ENCODE data around the gene MRFAP1.

MRFAP1 gene

GRCh38 chr4:6605114-6605513 lies 35.4 kb upstream of the MRFAP1 start:
- Mint-ChIP-seq H3K36me3 (peaks cover 83 to 84% of the 10 kb centered on the region in 2 donors), H3K4me3 (no peak overlapping the region), H3K27me3 (no peaks in the 10 kb centered on the region), H3K9me3 (peaks cover 13 to 14% of the 10 kb centered on the region in 2 donors), H3K27ac (peak overlapping the region; percentile 47), H3K4me1 (peaks cover 0 to 9% of the 10 kb centered on the region in 2 donors)
- no peak for DNase-seq
- no peak for ATAC-seq (replicated peaks)

GRCh38 chr4:6605605-6606004 lies 34.9 kb upstream of the MRFAP1 start:
- Mint-ChIP-seq H3K4me1 (peaks cover 0 to 9% of the 10 kb centered on the region in 2 donors), H3K9me3 (peaks cover 13 to 14% of the 10 kb centered on the region in 2 donors), H3K36me3 (peaks cover 83 to 86% of the 10 kb centered on the region in 2 donors), H3K27me3 (no peaks in the 10 kb centered on the region), H3K27ac (no peak overlapping the region), H3K4me3 (no peak overlapping the region)
- DNase-seq (no peak), ATAC-seq (replicated peaks) (no peak)

GRCh38 chr4:6606465-6607235 lies 33.8 kb upstream of the MRFAP1 start:
- Mint-ChIP-seq H3K4me3 (no peak overlapping the region), H3K36me3 (peaks cover 82 to 87% of the 10 kb centered on the region in 2 donors), H3K27ac (no peak overlapping the region), H3K27me3 (no peaks in the 10 kb centered on the region), H3K4me1 (peaks cover 0 to 9% of the 10 kb centered on the region in 2 donors), H3K9me3 (peaks cover 13 to 14% of the 10 kb centered on the region in 2 donors)
- ATAC-seq (replicated peaks) (no peak), DNase-seq (no peak)

GRCh38 chr4:6607368-6608055 lies 33.0 kb upstream of the MRFAP1 start:
- peaks cover 80 to 83% of the 10 kb centered on the region in 2 donors for H3K36me3 Mint-ChIP-seq
- H3K4me1 Mint-ChIP-seq, result peaks cover 0 to 9% of the 10 kb centered on the region in 2 donors
- H3K4me3 Mint-ChIP-seq, result no peak overlapping the region
- no peak for DNase-seq
- no peak for ATAC-seq (replicated peaks)
- peaks cover 13 to 17% of the 10 kb centered on the region in 2 donors for H3K9me3 Mint-ChIP-seq
- H3K27ac Mint-ChIP-seq, result peak overlapping the region; percentile 51
- no peaks in the 10 kb centered on the region for H3K27me3 Mint-ChIP-seq

- H3K27ac Mint-ChIP-seq, result no peak overlapping the region
- H3K36me3 Mint-ChIP-seq, result peaks cover 80 to 81% of the 10 kb centered on the region in 2 donors
- H3K4me1 Mint-ChIP-seq, result peaks cover 0 to 9% of the 10 kb centered on the region in 2 donors
- H3K27me3 Mint-ChIP-seq, result no peaks in the 10 kb centered on the region
- no peak overlapping the region for H3K4me3 Mint-ChIP-seq
- H3K9me3 Mint-ChIP-seq, result peaks cover 8 to 12% of the 10 kb centered on the region in 2 donors
- ATAC-seq (replicated peaks), result no peak
- DNase-seq, result no peak
These were observed 31.6 kb upstream of the MRFAP1 start for GRCh38 chr4:6608758-6609414.

- Mint-ChIP-seq H3K27ac (no peak overlapping the region), H3K9me3 (peaks cover 2 to 5% of the 10 kb centered on the region in 2 donors), H3K27me3 (no peaks in the 10 kb centered on the region), H3K4me1 (peaks cover 0 to 9% of the 10 kb centered on the region in 2 donors), H3K4me3 (no peak overlapping the region), H3K36me3 (peaks cover 76 to 79% of the 10 kb centered on the region in 2 donors)
- no peak for DNase-seq
- no peak for ATAC-seq (replicated peaks)
These were observed 30.9 kb upstream of the MRFAP1 start for GRCh38 chr4:6609415-6610079.

- DNase-seq (no peak), ATAC-seq (replicated peaks) (no peak)
- no peak overlapping the region for H3K4me3 Mint-ChIP-seq
- H3K36me3 Mint-ChIP-seq, result peaks cover 69 to 70% of the 10 kb centered on the region in 2 donors
- H3K9me3 Mint-ChIP-seq, result peaks cover 0 to 3% of the 10 kb centered on the region in 2 donors
- H3K27me3 Mint-ChIP-seq, result no peaks in the 10 kb centered on the region
- no peak overlapping the region for H3K27ac Mint-ChIP-seq
- peaks cover 0 to 9% of the 10 kb centered on the region in 2 donors for H3K4me1 Mint-ChIP-seq
These were observed 29.5 kb upstream of the MRFAP1 start for GRCh38 chr4:6610856-6611430.

- H3K9me3 Mint-ChIP-seq, result peaks cover 0 to 7% of the 10 kb centered on the region in 2 donors
- H3K27me3 Mint-ChIP-seq, result no peaks in the 10 kb centered on the region
- H3K4me1 Mint-ChIP-seq, result peaks cover 0 to 4% of the 10 kb centered on the region in 2 donors
- no peak overlapping the region for H3K4me3 Mint-ChIP-seq
- H3K36me3 Mint-ChIP-seq, result peaks cover 63 to 66% of the 10 kb centered on the region in 2 donors
- ATAC-seq (replicated peaks) (no peak), DNase-seq (no peak)
- H3K27ac Mint-ChIP-seq, result peak overlapping the region; percentile 75
These were observed 27.4 kb upstream of the MRFAP1 start for GRCh38 chr4:6612961-6613675.

GRCh38 chr4:6613676-6614651 lies 26.5 kb upstream of the MRFAP1 start:
- H3K36me3 Mint-ChIP-seq, result peaks cover 55 to 64% of the 10 kb centered on the region in 2 donors
- H3K27me3 Mint-ChIP-seq, result no peaks in the 10 kb centered on the region
- DNase-seq (no peak), ATAC-seq (replicated peaks) (no peak)
- H3K4me3 Mint-ChIP-seq, result no peak overlapping the region
- peak overlapping the region; percentile 48 for H3K27ac Mint-ChIP-seq
- no peaks in the 10 kb centered on the region for H3K4me1 Mint-ChIP-seq
- peaks cover 0 to 7% of the 10 kb centered on the region in 2 donors for H3K9me3 Mint-ChIP-seq

GRCh38 chr4:6614701-6615230 lies 25.7 kb upstream of the MRFAP1 start:
- Mint-ChIP-seq H3K9me3 (peaks cover 0 to 7% of the 10 kb centered on the region in 2 donors), H3K36me3 (peaks cover 53 to 62% of the 10 kb centered on the region in 2 donors), H3K27me3 (no peaks in the 10 kb centered on the region), H3K27ac (no peak overlapping the region), H3K4me1 (no peaks in the 10 kb centered on the region), H3K4me3 (no peak overlapping the region)
- ATAC-seq (replicated peaks), result no peak
- DNase-seq, result no peak

- H3K36me3 Mint-ChIP-seq, result peaks cover 52 to 71% of the 10 kb centered on the region in 2 donors
These were observed 24.1 kb upstream of the MRFAP1 start for GRCh38 chr4:6616087-6616995.

More at GRCh38 chr4:6616087-6616995, 24.1 kb upstream of the MRFAP1 start:
- H3K4me3 Mint-ChIP-seq, result no peak overlapping the region
- no peak for ATAC-seq (replicated peaks)
- H3K4me1 Mint-ChIP-seq, result peaks cover 0 to 2% of the 10 kb centered on the region in 2 donors
- no peaks in the 10 kb centered on the region for H3K27me3 Mint-ChIP-seq
- H3K9me3 Mint-ChIP-seq, result peaks cover 0 to 7% of the 10 kb centered on the region in 2 donors
- H3K27ac Mint-ChIP-seq, result no peak overlapping the region
- DNase-seq, result no peak
